Activated CD4-positive, CD25-positive, alpha-beta regulatory T cell treated with anti-CD3 and anti-CD28 coated beads, Interleukin-2, amount 50 U/mL, for 72 hours (primary cell): ENCODE measurements around the gene UNKL.

Experiments used
- DNase-seq: peaks from one replicate; pipeline ENCODE4 v3.0.0; 2021

UNKL gene

DNA sequence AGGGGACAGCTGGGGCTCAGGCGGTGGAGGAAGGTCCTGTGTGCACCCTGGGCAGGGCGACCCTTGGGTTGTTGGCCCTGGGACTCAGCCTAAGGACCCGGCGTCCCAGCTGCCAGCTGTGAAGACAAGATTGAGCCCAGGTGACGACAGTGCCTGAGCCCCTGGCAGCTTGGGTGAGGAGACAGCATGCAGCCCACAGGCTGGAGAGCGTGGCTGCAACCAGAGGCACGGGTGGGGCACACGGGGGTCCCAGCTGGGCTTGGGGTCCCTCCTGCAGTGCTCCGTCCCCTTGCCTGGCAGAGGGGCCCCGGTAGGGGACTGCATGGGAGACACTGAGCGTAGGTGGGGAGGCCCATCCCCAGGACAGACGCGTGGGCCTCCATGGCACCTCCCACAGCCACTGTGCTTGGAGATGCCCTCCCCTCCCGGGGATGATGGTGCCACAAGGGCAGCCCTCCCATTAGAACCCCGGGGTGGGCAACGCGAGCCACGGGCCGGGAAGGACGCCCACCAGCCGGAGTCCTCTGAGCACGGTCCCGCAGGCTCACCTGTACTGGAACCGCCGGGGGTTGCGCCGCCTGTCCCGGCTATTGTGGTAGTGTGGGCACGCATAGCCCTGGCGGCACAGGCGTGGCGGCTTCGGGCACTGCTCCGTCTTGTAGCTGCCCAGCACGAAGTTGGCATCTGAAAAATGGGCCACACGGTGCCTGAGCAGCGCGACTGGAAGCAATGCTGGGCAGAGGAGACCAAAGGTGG, 15.5 kb downstream of the UNKL start:
- DNase-seq, result no peak

GRCh38 chr16:1398351-1398750, 16.2 kb downstream of the UNKL start:
- no peak for DNase-seq

DNA sequence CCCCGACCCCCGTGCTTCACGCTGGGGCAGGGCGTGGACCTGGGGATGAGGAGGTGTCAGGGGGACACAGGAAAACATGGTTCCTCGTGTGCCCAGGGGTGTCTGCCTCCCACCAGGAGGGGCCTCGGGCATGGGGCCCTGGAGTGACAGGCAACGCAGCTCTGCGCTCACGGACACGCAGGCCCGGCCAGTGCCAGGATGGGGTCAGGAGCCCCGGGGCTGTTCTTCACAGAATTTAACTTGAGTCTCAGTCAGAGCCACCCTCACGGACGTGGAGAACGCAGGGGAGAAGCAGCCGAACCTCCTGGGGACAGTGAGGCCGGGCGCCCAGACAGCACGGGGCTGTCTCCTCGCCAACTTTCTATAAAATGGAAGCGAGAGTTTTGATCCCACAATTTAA, 16.7 kb downstream of the UNKL start:
- DNase-seq, result no peak

DNA sequence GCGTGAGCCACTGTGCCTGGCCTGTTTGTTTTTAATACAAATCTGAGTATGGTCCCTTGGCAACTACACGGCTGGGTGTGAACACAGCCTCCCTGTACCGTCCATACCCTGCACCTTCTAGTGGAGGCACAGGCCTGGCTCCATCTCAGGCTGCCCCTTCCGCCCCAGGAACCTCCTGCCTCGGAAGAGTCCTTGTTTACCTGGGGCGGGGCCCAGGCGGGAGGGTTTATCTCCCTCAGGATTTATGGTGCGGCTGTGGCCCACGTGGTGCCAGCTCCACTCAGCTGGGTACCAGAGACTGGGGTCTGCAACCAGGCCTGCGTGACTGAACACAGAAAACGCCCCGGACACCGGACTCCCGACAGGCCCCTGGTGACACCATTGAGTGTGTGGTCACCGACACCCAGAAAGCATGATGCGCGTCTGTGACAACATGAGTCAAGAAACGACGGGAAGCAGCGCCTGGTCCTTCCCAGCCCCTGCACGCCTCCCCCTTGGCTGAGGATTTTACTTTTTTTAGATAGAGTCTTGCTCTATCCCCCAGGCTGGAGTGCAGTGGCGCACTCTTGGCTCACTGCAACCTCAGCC, 19.0 kb downstream of the UNKL start:
- no peak for DNase-seq

DNA sequence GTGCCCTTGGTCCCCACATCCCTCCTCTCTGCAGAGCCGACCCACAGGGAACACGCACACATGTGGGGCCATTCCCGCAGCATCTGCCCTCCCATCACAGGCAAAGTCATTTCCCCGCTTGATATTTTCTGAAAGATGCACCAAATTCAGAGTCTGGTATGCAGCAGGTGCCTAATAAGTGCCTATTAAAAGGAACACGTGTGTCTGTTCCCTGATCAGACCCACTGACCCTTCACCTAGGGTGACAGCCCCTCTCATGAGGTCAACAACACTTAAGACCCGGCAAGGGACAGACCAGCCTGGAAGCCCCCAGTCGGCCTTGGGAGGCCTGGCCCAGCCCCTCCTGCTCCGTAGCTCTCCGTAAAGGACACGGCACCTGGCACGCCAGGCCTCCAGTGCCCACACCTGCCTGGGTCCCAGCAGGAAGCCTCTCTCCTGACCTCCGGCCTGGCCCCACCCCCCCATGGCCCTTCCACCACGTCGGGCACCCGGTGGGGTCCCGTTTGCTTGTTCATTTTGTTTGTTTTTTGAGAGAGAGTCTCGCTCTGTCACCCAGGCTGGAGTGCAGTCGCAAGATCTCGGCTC, 20.0 kb downstream of the UNKL start:
- DNase-seq, result no peak

DNA sequence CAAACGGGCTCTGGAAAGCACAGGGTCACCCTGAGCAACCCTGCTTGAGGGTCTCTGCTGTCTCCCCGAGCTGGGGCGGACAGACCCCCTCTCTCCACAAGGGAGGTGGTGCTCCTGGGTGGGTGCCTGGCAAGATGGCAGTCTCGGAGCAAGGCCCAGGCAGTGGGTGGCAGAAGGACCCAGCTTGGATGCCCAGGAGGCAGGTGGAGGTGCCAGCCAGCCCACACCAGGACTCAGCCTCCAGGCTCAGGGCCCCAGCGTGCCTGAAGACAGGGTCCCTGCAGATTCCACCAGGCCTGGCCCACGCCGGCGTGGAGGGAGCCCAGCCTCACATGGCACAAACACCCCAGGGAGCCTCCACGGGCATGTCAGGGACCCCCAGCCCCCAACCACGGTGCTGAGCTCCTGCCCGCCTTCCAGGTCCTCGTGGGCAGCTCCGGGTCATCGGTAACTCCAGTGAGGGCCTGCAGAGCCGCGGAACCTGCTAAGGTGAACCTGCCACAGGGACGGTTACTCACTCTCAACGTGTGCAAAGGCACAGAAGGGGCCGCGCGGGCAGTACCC, 20.8 kb downstream of the UNKL start:
- DNase-seq, result no peak

GRCh38 chr16:1392826-1393225, 21.7 kb downstream of the UNKL start:
- DNase-seq, result no peak

DNA sequence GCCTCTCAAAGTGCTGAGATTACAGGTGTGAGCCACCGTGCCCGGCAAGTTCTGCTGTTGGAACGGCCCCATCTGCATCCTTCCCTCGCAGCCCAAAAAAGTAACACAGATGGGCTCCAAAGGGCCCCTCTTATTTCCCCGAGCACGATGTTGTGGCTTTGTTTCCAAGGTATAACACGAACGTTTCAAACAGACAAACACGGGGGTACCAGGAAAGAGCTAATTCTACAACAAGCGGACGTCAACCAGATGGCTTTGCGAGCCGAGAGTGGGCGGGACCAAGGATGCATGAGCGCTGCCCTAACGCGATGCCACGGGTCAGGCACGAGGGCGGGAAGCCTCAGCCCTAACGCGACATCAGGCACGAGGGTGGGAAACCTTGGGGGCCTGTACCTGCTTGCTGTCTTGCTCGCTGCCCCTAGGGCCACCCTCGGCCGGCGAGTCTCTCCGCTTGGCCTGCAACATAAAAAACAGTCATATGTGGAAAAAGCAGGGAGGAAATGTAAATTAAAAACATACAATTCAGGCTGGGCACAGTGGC, 24.2 kb downstream of the UNKL start:
- DNase-seq, result no peak

DNA sequence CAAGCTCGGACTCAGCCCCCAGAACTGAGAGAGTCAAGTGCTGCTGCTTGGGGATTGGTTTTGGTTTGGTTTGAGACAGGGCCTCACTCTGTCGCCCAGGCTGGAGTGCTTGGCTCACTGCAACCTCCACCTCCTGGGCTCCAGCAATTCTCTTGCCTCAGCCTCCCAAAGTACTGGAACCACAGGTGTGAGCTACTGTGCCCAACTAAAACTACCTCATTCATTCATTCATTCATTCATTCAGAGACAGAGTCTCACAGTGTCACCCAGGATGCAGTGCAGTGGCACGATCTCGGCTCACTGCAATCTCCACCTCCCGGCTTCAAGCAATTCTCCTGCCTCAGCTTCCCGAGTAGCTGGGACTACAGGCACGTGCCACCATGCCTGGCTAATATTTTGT, 24.7 kb downstream of the UNKL start:
- no peak for DNase-seq

DNA sequence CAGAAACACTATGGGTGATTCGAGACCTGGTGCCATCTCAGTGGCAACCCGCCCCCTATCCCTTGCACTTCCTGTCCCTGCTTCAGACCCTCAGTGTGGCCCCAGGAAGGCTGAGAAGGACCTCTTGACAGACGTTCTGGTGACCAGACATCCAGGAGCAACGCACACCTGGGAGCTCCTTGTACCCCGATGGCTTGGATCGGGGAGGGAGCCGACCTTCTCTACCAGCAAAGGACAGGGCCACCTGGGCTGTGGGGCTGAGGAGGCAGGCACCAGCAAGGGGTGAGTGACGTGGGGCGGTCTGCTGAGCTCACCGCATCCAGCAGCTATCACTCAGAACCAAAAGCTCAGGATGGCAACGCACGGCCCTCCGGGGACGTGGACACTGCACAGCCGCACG, 27.2 kb downstream of the UNKL start:
- no peak for DNase-seq

DNA sequence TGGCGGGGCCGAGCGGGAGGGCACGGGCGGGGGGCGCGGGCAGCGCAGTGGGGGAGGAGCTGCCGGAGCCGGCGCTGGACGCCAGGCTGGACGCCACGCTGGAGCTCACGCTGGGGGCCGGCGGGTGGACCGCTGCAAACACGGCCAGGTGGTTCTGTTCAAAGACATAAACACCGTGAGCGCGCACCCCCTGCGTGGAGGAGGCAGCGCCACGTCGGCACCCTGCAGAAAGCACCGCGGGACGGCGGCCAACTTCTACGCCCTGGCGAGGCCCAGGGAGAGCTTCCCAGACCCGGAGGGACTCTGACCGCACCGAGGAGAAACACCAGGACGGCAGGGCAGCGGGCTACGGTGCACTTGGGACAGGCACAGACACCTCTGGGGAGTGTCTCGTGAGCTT, 29.3 kb downstream of the UNKL start:
- no peak for DNase-seq

- no peak for DNase-seq
Observed at GRCh38 chr16:1383556-1383955, 30.9 kb downstream of the UNKL start.

- DNase-seq, result no peak
Observed at GRCh38 chr16:1381612-1382406, 32.7 kb downstream of the UNKL start.

DNA sequence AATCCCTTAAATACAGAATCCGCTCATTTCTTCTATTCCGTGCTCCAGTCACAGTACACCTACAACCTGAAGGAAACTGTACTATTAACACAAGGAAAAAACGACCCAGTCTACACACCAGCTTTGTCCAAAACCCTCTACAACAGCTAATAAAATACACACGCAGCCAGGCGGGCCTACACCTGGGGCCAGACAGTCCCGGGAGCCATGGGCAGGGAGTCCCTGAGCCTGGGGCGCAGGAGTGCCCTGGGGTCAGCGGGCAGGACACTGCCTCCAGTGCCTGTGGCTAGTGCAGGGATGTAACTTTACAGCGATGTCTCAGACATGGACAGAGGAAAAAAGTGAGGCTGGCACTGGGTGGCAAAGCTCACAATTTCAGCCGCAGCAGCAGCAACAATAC, 34.3 kb downstream of the UNKL start:
- no peak for DNase-seq

DNA sequence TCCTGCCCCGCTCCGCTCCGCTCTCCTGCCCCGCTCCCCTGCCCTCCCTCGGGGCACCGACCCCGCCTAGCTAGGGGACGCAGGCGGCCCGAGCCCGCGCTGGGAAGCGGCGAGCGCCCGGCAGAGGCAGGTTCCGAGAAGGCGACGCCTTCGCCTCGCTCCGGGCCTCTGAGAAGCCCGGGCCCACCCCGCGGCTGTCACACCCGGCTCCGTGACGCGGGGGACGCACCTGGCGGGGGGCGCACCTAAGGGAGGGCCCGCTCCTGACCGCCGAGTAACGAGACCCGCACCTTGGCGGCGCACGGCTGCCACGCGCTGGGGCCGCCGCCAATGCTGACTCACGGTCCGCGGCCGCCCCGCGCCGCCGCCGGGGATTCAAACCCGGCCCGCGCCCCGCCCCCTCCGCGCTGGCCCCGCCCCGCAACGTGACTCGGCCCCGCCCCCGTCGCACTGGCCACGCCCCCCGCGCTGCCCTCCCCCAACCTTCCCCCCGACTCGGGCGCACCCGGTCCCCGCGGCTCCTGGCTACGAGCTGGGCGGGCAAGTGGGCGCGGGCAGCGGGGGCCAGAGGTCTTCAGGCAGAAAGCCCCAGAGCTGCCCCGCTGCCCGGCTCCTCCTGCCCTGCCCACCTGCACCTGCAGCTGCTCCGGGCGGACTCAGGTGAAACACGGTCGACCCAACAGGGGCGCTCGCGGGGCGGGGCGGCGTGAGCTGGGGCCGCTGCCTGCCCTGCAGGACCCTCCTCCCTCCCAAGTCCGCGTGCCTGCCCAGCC, 35.0 kb downstream of the UNKL start:
- peak; percentile 77 for DNase-seq

DNA sequence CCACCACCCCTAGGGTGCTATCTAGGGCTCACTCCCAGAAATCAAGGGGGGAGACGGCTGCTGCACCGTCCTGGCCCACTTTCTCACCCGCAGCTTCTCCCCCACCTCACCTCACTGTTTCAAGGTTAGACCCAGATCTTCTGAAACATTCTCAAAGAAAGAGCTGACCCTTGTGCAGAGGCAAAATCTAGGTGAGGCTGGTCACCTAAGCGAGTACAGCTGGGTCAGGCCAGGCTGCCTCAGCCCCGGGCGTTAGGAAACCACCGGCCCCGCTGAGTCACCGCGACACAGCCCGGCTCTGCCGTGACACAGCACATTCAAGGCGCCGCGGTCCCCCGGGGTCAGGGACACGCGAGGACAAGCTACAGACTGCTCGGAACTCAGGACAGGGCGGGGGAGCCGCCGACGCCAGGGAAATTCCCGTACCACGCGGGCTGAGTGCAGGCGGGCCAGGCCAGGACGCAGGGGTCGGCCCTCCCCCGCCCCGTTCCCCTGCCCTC, 35.6 kb downstream of the UNKL start:
- DNase-seq, result peak; percentile 79

GRCh38 chr16:1378087-1378803, 36.3 kb downstream of the UNKL start:
- DNase-seq, result no peak

DNA sequence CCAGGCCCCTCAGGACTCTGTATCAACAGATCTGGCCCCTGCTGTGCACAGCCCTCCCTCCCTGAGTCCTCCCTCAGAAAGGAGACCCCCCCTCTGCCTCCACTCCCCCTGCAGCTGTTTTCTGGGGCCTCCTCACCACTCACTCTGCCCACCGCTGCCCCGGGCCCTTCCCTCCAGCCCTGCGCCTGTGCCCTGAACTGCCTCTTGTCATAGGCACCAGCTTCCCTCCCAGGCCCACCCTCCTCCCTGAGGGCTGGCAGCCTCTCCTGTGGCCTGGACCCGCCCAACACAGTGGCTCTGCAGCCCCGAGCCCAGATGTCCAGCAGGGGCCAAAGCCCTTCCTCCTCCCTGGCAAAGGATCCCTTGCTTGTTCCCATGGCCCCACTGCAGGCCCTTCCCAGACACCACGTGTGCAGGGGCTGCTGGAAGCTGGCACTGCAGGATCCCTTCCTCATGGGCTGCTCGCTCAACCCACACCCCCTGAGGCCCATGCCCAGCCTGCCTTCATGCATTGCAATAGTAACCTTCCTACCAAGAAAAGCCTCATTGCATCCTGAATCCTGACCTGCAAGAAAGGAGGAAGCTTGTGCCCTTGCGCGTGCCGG, 37.0 kb downstream of the UNKL start:
- DNase-seq, result no peak

GRCh38 chr16:1375741-1376410, 38.6 kb downstream of the UNKL start:
- DNase-seq, result no peak

DNA sequence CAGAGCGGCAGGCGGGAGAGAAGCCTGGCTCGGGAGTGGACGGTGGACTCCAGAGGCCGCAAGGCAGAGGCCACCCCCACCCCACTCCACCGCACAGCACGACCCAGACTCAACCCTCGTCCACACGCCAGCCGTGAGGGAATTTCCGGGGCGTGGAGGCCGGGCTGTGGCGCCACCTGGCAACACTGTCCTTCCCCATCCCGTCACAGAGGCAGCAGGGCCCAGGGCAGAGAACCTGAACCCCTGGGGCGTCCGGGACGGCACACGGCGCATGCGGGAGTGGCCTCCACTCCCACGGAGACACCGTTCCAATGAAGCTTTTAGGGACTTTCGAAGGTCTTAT, 39.2 kb downstream of the UNKL start:
- DNase-seq, result no peak
